A549 (cell line): ENCODE measurements around the gene JMJD4.

Source experiments
- BHLHE40 ChIP-seq: IDR thresholded peaks from 2 replicates; pipeline ENCODE4 v1.6.1; 2012; ENCODE audit warnings: low read depth, low read length, inconsistent platforms
- CHD2 ChIP-seq: fragments of 150-350 bp; IDR thresholded peaks from 2 replicates; pipeline ENCODE4 v1.6.1; 2014; ENCODE audit warnings: low read length; ENCODE audit not compliant: partially characterized antibody
- FOSL2 ChIP-seq, 2 experiments: fragments of 450-650 bp in 1 of 2; fragments of >200 bp in 1 of 2; sonication (Bioruptor Twin) in 1 of 2; formaldehyde crosslinking; IDR thresholded peaks; 2 replicates each; pipeline versions ENCODE4 v1.5.0 to v1.6.1; 2016 to 2020; ENCODE audit warnings: mild to moderate bottlenecking in 1 of 2, moderate library complexity in 1 of 2
- FOXS1 ChIP-seq: fragments of 250-450 bp; sonication (Bioruptor Pico); IDR thresholded peaks from 2 replicates; pipeline ENCODE4 v1.5.0; 2020; ENCODE audit warnings: mild to moderate bottlenecking, moderate library complexity
- HOXA7 ChIP-seq: fragments of 250-450 bp; sonication (Bioruptor Pico); IDR thresholded peaks from 2 replicates; pipeline ENCODE4 v1.5.0; 2020; ENCODE audit warnings: mild to moderate bottlenecking, moderate library complexity
- JUNB ChIP-seq: fragments of >200 bp; sonication (Bioruptor Twin); formaldehyde crosslinking; IDR thresholded peaks from 2 replicates; pipeline ENCODE4 v1.6.1; 2016
- KDM1A ChIP-seq: fragments of 200-600 bp; sonication (generic); IDR thresholded peaks from 2 replicates; pipeline ENCODE4 v1.6.1; 2016; ENCODE audit warnings: low read depth, mild to moderate bottlenecking
- MAX ChIP-seq: IDR thresholded peaks from 2 replicates; pipeline ENCODE4 v1.6.1; 2012
- MYC ChIP-seq: IDR thresholded peaks from 2 replicates; pipeline ENCODE4 v1.6.1; 2012; ENCODE audit warnings: mild to moderate bottlenecking, inconsistent platforms, low read length, improper control_type of control experiment, borderline replicate concordance
- PHF8 ChIP-seq: fragments of 200-600 bp; sonication (generic); IDR thresholded peaks from 2 replicates; pipeline ENCODE4 v1.6.1; 2016; ENCODE audit warnings: low read depth, mild to moderate bottlenecking, antibody characterized with exemption, moderate library complexity, borderline replicate concordance
- POLR2A ChIP-seq: IDR thresholded peaks from 2 replicates; pipeline ENCODE4 v1.6.1; 2012; ENCODE audit warnings: mild to moderate bottlenecking, low read length
- RAD21 ChIP-seq, 2 experiments: fragments of >200 bp in 1 of 2; sonication (Bioruptor Twin) in 1 of 2; formaldehyde crosslinking in 1 of 2; IDR thresholded peaks in 1 of 2; conservative IDR thresholded peaks in 1 of 2; 2 replicates in 1 of 2; 3 replicates in 1 of 2; pipeline ENCODE4 v1.6.1; 2012 to 2018; ENCODE audit warnings: inconsistent platforms in 1 of 2
- TF ChIP-seq, protein P1 (sequence below): fragments of >200 bp; sonication (Bioruptor Twin); formaldehyde crosslinking; IDR thresholded peaks from 3 replicates; pipeline ENCODE4 v1.5.1; 2016

GRCh38 chr1:227725046-227725445 lies 10.1 kb downstream of the JMJD4 start:
- TF ChIP-seq, protein P1, sequence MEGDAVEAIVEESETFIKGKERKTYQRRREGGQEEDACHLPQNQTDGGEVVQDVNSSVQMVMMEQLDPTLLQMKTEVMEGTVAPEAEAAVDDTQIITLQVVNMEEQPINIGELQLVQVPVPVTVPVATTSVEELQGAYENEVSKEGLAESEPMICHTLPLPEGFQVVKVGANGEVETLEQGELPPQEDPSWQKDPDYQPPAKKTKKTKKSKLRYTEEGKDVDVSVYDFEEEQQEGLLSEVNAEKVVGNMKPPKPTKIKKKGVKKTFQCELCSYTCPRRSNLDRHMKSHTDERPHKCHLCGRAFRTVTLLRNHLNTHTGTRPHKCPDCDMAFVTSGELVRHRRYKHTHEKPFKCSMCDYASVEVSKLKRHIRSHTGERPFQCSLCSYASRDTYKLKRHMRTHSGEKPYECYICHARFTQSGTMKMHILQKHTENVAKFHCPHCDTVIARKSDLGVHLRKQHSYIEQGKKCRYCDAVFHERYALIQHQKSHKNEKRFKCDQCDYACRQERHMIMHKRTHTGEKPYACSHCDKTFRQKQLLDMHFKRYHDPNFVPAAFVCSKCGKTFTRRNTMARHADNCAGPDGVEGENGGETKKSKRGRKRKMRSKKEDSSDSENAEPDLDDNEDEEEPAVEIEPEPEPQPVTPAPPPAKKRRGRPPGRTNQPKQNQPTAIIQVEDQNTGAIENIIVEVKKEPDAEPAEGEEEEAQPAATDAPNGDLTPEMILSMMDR: no peak
- TF ChIP-seq MAX (no peak), HOXA7 (CRISPR knock-in tag) (no peak), MYC (no peak), FOXS1 (no peak), PHF8 (no peak), POLR2A (no peak), BHLHE40 (no peak), KDM1A (no peak), FOSL2 (IDR thresholded peaks at IDR 0.05) (no peak), FOSL2 (CRISPR knock-in tag; IDR thresholded peaks at IDR 0.05) (no peak), JUNB (no peak), CHD2 (no peak), RAD21 (conservative IDR thresholded peaks at IDR 0.05 in 1 of 2, IDR thresholded peaks at IDR 0.05 in 1 of 2) (no peak)
